NCI-H1105 (cell line): Measurements from ENCODE around the gene IFIT5.
"Not testable (repeated sequence)": the region's sequence is repeated elsewhere in the genome, so short reads cannot be mapped to it uniquely, and the experiment has no call there.

Experiments used
- DNase-seq: peaks from one replicate; lab custom pipeline; 2025; lab: John Stamatoyannopoulos, UW

The IFIT5 gene

GRCh38 chr10:89392974-89393373, 21.4 kb upstream of the IFIT5 start:
- no peak for DNase-seq

GRCh38 chr10:89393898-89394297, 20.5 kb upstream of the IFIT5 start:
- DNase-seq: no peak

- DNase-seq: no peak
These were observed 19.2 kb upstream of the IFIT5 start for GRCh38 chr10:89395141-89395540.

- no peak for DNase-seq
These were observed 16.2 kb upstream of the IFIT5 start for GRCh38 chr10:89398003-89398749.

GRCh38 chr10:89399956-89400355, 14.4 kb upstream of the IFIT5 start:
- no peak for DNase-seq

- DNase-seq: no peak
These were observed 11.3 kb upstream of the IFIT5 start for GRCh38 chr10:89403043-89403442.

GRCh38 chr10:89404104-89405047, 10.0 kb upstream of the IFIT5 start:
- no peak for DNase-seq

- DNase-seq: not testable (repeated sequence)
These were observed 8.2 kb upstream of the IFIT5 start for GRCh38 chr10:89406178-89406577.

GRCh38 chr10:89407792-89408191, 6.6 kb upstream of the IFIT5 start:
- not testable (repeated sequence) for DNase-seq

- not testable (repeated sequence) for DNase-seq
These were observed 5.1 kb upstream of the IFIT5 start for GRCh38 chr10:89409282-89409681.

GRCh38 chr10:89410551-89410950, 3.8 kb upstream of the IFIT5 start:
- not testable (repeated sequence) for DNase-seq

GRCh38 chr10:89411135-89411534, 3.2 kb upstream of the IFIT5 start:
- not testable (repeated sequence) for DNase-seq

GRCh38 chr10:89412276-89412675, 2.1 kb upstream of the IFIT5 start:
- DNase-seq: not testable (repeated sequence)

GRCh38 chr10:89413398-89413912, 913 bp upstream of the IFIT5 start:
- DNase-seq: no peak

- DNase-seq: no peak
These were observed 782 bp downstream of the IFIT5 start for GRCh38 chr10:89414879-89415821.

- DNase-seq: no peak
These were observed 2.1 kb downstream of the IFIT5 start for GRCh38 chr10:89416465-89416864.

GRCh38 chr10:89419548-89419947, 5.2 kb downstream of the IFIT5 start:
- DNase-seq: no peak

GRCh38 chr10:89421018-89421476, 6.7 kb downstream of the IFIT5 start:
- no peak for DNase-seq

GRCh38 chr10:89425000-89425399, 10.6 kb downstream of the IFIT5 start:
- no peak for DNase-seq

GRCh38 chr10:89426230-89426868, 12.0 kb downstream of the IFIT5 start:
- no peak for DNase-seq

- DNase-seq: no peak
These were observed 13.3 kb downstream of the IFIT5 start for GRCh38 chr10:89427629-89428028.
